Measurements from ENCODE around the gene KIAA1586. TPM values are rescaled to one million over a fixed set of nuclear protein-coding genes. Genes with fewer than 3 reads are reported as not detected.

The KIAA1586 gene
- total RNA-seq, 1 experiment from 2014 or later = 6.0 TPM

DNA sequence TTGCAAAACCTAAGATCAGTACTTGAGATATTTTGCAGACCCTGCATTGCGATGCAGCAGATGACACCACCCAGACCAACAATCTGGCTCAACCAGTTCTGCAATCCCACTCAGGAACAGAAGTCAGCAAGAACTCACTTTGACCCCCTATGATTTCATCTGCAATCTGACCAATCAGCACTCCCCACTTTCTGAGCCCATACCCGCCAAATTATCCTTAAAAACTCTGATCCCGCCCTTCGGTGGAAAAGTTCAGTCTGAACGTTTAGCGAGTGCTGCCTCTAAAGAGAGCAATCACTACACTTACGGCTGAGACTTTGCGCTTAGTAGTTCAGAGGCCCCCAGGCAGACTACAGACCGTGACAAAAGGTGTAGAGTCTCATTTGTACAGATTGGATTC lies 17.3 kb upstream of the KIAA1586 start:
- BruUV-seq (replicated peaks) = no TSS peak
- Histone ChIP-seq H3K4me3 (ENCODE audit: low read length) (no peak overlapping the region), H3K27ac (ENCODE audit: low read length) (no peak overlapping the region), H3K4me1 (ENCODE audit: insufficient read depth, low read length) (peaks cover 29% of the 10 kb centered on the region), H3F3A (ENCODE audit: low read length, unreplicated experiment) (no peaks in the 10 kb centered on the region), H3K27me3 (ENCODE audit: low read length) (no peaks in the 10 kb centered on the region), H2AFZ (ENCODE audit: low read length) (no peak overlapping the region), H3K36me3 (ENCODE audit: low read depth, low read length) (no peaks in the 10 kb centered on the region), H4K20me1 (ENCODE audit: low read length) (no peaks in the 10 kb centered on the region), H3K9me3 (ENCODE audit: low read length) (peaks cover 13% of the 10 kb centered on the region; the same call in 1 of the 2 replicates), H3K79me2 (ENCODE audit: low read length) (no peaks in the 10 kb centered on the region), H3K4me2 (ENCODE audit: low read length) (no peak overlapping the region), H3K9me2 (replicated peaks; ENCODE audit: low read length) (no peaks in the 10 kb centered on the region), H3K9ac (ENCODE audit: low read length) (no peak overlapping the region)
- no peak for TF ChIP-seq EZH2 (IDR thresholded peaks at IDR 0.05; ENCODE audit: low read length, unreplicated experiment)
- TF ChIP-seq, protein P1, sequence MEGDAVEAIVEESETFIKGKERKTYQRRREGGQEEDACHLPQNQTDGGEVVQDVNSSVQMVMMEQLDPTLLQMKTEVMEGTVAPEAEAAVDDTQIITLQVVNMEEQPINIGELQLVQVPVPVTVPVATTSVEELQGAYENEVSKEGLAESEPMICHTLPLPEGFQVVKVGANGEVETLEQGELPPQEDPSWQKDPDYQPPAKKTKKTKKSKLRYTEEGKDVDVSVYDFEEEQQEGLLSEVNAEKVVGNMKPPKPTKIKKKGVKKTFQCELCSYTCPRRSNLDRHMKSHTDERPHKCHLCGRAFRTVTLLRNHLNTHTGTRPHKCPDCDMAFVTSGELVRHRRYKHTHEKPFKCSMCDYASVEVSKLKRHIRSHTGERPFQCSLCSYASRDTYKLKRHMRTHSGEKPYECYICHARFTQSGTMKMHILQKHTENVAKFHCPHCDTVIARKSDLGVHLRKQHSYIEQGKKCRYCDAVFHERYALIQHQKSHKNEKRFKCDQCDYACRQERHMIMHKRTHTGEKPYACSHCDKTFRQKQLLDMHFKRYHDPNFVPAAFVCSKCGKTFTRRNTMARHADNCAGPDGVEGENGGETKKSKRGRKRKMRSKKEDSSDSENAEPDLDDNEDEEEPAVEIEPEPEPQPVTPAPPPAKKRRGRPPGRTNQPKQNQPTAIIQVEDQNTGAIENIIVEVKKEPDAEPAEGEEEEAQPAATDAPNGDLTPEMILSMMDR (conservative IDR thresholded peaks at IDR 0.05; ENCODE audit: low read depth, low read length) = no peak
- no peak for TF ChIP-seq EZH2phosphoT487 (IDR thresholded peaks at IDR 0.05; ENCODE audit: borderline replicate concordance, low read length)
- no peak for ATAC-seq
- peak; percentile 56 for DNase-seq
- intact Hi-C loops (cut with micrococcal nuclease) = loop anchor here (10.0 kb wide), 1 partner anchor 286 kb away; the partner anchor contains the start of gene PRIM2
- CTCF ChIA-PET = no interaction called here
- POLR2A ChIA-PET (ENCODE audit: unreplicated experiment) = no interaction called here

DNA sequence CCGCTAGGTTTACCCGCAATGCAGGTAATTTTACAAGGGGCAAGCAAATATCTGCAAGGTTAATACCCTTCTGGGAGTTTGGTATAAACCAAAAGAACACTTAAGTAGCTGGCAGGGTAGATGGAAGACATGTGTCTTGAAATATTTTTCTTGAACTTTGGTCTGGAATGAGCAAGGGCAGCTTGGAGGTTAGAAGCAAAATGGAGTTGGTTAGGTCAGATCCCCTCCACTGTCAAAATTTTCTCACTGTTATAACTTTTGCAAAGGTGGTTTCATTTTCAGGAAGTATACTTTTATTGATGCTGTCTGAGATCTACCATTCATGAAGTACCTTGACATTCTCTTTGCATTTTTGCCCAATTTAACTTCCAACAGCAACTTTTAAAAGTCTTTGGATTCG lies 13.3 kb upstream of the KIAA1586 start:
- no peak overlapping the region for H2AFZ ChIP-seq (ENCODE audit: low read length)
- H4K20me1 ChIP-seq (ENCODE audit: low read length) = no peaks in the 10 kb centered on the region
- H3K79me2 ChIP-seq (ENCODE audit: low read length) = no peaks in the 10 kb centered on the region
- DNase-seq (no peak), ATAC-seq (no peak)
- H3F3A ChIP-seq (ENCODE audit: low read length, unreplicated experiment) = no peaks in the 10 kb centered on the region
- no peaks in the 10 kb centered on the region for H3K9me2 ChIP-seq (replicated peaks; ENCODE audit: low read length)
- no TSS peak for BruUV-seq (replicated peaks)
- no peak overlapping the region for H3K4me3 ChIP-seq (ENCODE audit: low read length)
- ChIA-PET POLR2A (ENCODE audit: unreplicated experiment) (no interaction called here), CTCF (no interaction called here)
- no peak overlapping the region for H3K4me2 ChIP-seq (ENCODE audit: low read length)
- H3K9ac ChIP-seq (ENCODE audit: low read length) = no peak overlapping the region
- TF ChIP-seq EZH2 (IDR thresholded peaks at IDR 0.05; ENCODE audit: low read length, unreplicated experiment) = no peak
- TF ChIP-seq, protein P1 (conservative IDR thresholded peaks at IDR 0.05; ENCODE audit: low read depth, low read length) = no peak
- TF ChIP-seq EZH2phosphoT487 (IDR thresholded peaks at IDR 0.05; ENCODE audit: borderline replicate concordance, low read length) = no peak
- H3K36me3 ChIP-seq (ENCODE audit: low read depth, low read length) = no peaks in the 10 kb centered on the region
- H3K9me3 ChIP-seq (ENCODE audit: low read length) = no peaks in the 10 kb centered on the region
- peaks cover 14% of the 10 kb centered on the region for H3K4me1 ChIP-seq (ENCODE audit: insufficient read depth, low read length)
- intact Hi-C loops (cut with micrococcal nuclease) = no loop called here
- H3K27me3 ChIP-seq (ENCODE audit: low read length) = no peaks in the 10 kb centered on the region
- no peak overlapping the region for H3K27ac ChIP-seq (ENCODE audit: low read length)

GRCh38 chr6:57035549-57035948 lies 10.9 kb upstream of the KIAA1586 start:
- intact Hi-C loops (cut with micrococcal nuclease) = no loop called here
- H3K4me2 ChIP-seq (ENCODE audit: low read length) = no peak overlapping the region
- no peaks in the 10 kb centered on the region for H3K79me2 ChIP-seq (ENCODE audit: low read length)
- no peaks in the 10 kb centered on the region for H3K9me3 ChIP-seq (ENCODE audit: low read length)
- no peaks in the 10 kb centered on the region for H3K36me3 ChIP-seq (ENCODE audit: low read depth, low read length)
- POLR2A ChIA-PET (ENCODE audit: unreplicated experiment) = no interaction called here
- no peaks in the 10 kb centered on the region for H3K9me2 ChIP-seq (replicated peaks; ENCODE audit: low read length)
- DNase-seq = no peak
- no peak for TF ChIP-seq EZH2 (IDR thresholded peaks at IDR 0.05; ENCODE audit: low read length, unreplicated experiment)
- TF ChIP-seq, protein P1 (conservative IDR thresholded peaks at IDR 0.05; ENCODE audit: low read depth, low read length) = no peak
- H3F3A ChIP-seq (ENCODE audit: low read length, unreplicated experiment) = no peaks in the 10 kb centered on the region
- no peak overlapping the region for H3K27ac ChIP-seq (ENCODE audit: low read length)
- H3K27me3 ChIP-seq (ENCODE audit: low read length) = no peaks in the 10 kb centered on the region
- H3K4me3 ChIP-seq (ENCODE audit: low read length) = no peak overlapping the region
- CTCF ChIA-PET = no interaction called here
- H3K9ac ChIP-seq (ENCODE audit: low read length) = no peak overlapping the region
- no TSS peak for BruUV-seq (replicated peaks)
- H4K20me1 ChIP-seq (ENCODE audit: low read length) = no peaks in the 10 kb centered on the region
- H2AFZ ChIP-seq (ENCODE audit: low read length) = no peak overlapping the region
- no peaks in the 10 kb centered on the region for H3K4me1 ChIP-seq (ENCODE audit: insufficient read depth, low read length)
- peak; percentile 79 for ATAC-seq
